22Rv1 (cell line): ENCODE measurements around the gene ADCY10.

Source experiments
- CTCF ChIP-seq: fragments of 450-650 bp; IDR thresholded peaks from 2 replicates; pipeline ENCODE4 v1.5.1; 2017; ENCODE audit warnings: mild to moderate bottlenecking
- ZFX ChIP-seq: fragments of 450-650 bp; IDR thresholded peaks from 2 replicates; pipeline ENCODE4 v1.6.1; 2017; ENCODE audit warnings: antibody characterized with exemption, borderline replicate concordance

- no peak for TF ChIP-seq CTCF
- TF ChIP-seq ZFX, result no peak
Observed at GRCh38 chr1:167812972-167813371, 101.0 kb downstream of the ADCY10 start.
